ENCODE results near the gene NUP85.

DNA sequence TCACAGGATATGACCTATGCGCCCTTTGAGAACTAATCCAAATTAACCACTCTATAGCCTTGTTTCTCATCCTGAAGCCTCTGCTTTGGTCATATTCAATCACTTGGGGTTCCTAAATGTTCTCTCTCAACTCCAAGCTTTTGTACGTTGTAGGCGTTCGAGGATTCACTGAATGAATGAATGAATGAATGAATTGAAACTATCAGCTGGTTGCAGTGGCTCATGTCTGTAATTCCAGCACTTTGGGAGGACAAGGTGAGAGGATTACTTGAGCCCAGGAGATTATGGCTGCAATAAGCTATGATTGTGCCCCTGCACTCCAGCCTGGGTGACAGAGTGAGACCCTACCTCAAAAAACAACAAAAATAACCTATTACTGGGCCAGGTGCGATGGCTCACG is 16.9 kb upstream of the NUP85 start:
- TF ChIP-seq POLR2A (IDR thresholded peaks at IDR 0.05): no peak
- TF ChIP-seq, protein P1, sequence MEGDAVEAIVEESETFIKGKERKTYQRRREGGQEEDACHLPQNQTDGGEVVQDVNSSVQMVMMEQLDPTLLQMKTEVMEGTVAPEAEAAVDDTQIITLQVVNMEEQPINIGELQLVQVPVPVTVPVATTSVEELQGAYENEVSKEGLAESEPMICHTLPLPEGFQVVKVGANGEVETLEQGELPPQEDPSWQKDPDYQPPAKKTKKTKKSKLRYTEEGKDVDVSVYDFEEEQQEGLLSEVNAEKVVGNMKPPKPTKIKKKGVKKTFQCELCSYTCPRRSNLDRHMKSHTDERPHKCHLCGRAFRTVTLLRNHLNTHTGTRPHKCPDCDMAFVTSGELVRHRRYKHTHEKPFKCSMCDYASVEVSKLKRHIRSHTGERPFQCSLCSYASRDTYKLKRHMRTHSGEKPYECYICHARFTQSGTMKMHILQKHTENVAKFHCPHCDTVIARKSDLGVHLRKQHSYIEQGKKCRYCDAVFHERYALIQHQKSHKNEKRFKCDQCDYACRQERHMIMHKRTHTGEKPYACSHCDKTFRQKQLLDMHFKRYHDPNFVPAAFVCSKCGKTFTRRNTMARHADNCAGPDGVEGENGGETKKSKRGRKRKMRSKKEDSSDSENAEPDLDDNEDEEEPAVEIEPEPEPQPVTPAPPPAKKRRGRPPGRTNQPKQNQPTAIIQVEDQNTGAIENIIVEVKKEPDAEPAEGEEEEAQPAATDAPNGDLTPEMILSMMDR (IDR thresholded peaks at IDR 0.05): no peak
